HG03095 (cell line): ENCODE measurements around the gene RANBP10.
A peak's percentile ranks its signal among the peaks of the same experiment; 100 is the strongest.

Source experiments
- ATAC-seq: cut with Tn5 transposase; IDR thresholded peaks from one replicate; pipeline ENCODE4 v1.9.1; 2021; ENCODE audit warnings: moderate library complexity; ENCODE audit not compliant: unreplicated experiment

RANBP10 gene

DNA sequence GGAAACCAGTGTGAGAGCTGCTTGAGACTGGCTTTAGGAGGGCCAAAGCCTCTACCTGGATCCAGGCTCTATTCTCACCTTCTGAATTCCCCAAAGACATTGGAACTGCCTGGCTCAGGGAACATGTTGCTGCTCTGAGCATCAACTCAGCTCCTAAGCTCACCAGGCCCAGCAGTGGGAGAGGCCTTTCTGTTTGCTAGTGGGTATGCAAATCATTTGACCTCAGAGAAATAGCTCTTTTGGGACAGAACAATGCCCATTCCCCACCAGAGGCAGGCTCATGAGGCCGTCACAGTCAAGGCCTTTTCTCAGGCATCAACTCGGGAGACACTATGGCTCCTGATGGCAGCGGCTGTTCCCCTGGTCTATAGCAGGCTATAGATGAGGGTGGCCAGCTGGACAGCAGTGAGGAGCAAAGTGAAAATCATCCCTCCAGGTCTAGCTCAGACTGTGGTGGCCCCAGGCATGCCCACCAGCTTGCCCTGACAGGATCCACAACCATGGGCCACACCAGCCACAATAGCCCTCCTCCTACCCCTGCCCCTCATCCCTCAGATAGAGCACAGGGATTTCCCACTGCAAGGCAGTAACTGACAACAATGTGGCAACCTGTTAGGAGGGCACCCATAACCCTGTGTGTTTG, 56.8 kb downstream of the RANBP10 start:
- ATAC-seq = no peak

GRCh38 chr16:67748834-67749233, 57.5 kb downstream of the RANBP10 start:
- no peak for ATAC-seq

- no peak for ATAC-seq
Observed at GRCh38 chr16:67746846-67747245, 59.5 kb downstream of the RANBP10 start.

DNA sequence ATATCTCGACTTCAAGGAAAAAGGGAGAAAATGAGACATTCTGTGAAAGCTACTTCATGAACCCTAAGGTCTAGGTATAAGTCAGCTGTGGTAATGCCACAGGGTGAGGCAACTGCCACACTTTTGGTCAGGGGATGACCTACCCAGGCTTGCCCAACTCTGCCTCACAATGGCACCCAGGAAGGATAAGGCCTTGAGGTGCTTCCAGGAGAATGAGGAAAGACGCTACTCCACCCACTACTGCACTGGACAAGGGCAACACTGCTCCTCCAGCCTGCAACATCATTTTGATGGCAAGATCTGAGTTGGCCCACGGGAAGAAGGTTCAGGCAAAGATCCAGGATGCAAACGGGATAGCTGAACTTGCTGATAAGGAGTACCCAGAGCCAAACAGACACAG, 65.2 kb downstream of the RANBP10 start:
- ATAC-seq = no peak

DNA sequence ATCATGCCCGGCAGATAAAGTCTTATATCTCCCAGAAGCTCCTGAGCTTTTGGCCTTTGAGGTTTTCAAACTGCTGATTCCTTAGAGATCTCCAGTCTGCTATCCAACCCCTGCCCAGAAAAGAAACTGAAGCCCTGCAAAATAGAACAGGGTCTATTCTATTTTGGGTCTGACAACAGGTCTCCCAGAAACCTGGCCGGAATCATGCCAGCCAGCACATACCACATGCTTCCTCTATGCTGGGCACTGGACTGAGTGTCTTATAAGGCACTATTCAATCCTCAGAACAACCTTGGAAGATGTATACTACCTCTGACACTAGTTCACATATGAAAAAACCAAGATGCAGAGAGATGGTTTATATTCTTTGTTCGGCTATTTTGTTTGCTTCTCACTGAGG, 66.0 kb downstream of the RANBP10 start:
- no peak for ATAC-seq

GRCh38 chr16:67736858-67737257, 69.5 kb downstream of the RANBP10 start:
- no peak for ATAC-seq

- ATAC-seq = no peak
Observed at GRCh38 chr16:67734731-67735201, 71.6 kb downstream of the RANBP10 start.

GRCh38 chr16:67733734-67734470, 72.5 kb downstream of the RANBP10 start:
- no peak for ATAC-seq

DNA sequence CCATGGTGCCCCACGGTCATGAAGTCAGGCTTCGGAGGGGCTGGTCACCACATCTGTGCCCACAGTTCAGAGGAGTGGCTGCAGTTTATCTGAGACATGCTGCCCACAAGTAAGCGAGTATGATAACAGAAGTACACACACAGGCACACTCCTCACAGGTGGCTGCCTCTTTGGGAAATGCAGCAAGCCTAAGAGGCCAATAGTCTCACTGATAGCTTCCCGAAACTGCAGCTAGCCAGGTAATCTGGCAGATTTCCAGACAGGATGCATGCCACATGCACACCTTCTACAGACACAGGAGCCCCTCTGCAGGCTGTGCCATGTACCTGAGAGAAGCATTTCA, 74.6 kb downstream of the RANBP10 start:
- no peak for ATAC-seq

DNA sequence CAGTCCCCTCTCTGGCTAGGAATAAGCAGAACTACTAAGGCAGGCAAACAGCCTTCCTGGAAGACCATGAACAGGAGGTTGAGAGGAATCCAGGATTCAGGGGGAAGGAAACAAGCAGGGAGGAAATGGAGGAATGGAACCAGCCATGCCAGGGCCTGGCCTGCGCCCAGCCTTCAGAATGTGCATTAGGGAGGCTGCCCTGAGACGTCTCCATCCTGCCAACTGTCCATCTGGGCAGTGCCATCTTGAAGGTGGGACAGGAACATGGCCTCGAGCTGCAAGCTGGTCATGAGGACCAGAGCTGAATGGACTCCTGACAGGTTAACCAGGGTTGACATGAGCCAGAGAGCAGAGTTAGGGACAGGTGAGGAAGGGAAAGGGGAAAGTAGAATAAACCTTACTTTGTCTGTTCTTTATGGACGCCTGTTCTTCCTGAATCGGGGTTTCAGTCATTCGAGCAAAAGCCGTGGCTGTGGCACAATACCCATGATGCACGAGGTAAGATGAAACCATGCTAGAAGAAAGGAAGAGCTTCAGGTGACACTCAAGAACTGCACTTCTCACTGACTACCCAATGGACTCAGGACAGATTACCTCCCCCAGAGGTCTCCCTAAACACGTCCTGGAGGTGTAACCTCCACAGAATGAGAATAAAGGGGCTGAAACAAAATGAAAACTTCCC, 75.1 kb downstream of the RANBP10 start:
- no peak for ATAC-seq

GRCh38 chr16:67730326-67730725, 76.0 kb downstream of the RANBP10 start:
- ATAC-seq = no peak

DNA sequence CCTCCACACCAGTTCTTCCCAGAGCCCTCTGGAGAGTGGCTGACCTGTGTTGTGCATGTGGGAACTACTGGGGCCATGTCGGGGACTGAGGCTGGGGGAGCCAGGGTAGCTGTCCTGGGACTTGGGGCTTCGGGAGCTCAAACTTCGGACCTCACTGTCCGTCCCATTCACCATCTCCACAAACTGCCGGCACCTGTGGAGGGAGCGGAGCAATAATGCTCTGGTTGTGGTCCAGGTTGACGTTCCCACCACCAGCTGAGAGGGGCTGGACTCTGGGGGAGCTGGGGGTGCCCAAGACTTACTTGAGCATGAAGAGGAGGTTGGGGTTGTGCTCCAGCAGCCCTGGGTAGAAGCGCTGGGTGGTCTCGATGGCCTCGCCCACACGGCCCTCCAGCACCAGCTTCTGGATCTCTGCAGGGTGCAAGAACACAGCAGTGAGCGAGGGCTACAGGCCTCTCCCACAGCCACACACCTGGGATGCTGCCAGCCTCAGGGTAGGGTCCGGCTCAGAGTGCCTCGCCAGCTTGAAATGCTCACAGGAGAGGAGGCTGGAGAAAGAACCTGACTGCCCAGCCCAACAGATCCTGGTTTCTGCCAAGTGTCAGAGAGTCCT, 76.6 kb downstream of the RANBP10 start:
- ATAC-seq = no peak

GRCh38 chr16:67727521-67728485, 78.6 kb downstream of the RANBP10 start:
- no peak for ATAC-seq

GRCh38 chr16:67726106-67727034, 80.0 kb downstream of the RANBP10 start:
- no peak for ATAC-seq

GRCh38 chr16:67723911-67724305, 82.5 kb downstream of the RANBP10 start:
- ATAC-seq = no peak

DNA sequence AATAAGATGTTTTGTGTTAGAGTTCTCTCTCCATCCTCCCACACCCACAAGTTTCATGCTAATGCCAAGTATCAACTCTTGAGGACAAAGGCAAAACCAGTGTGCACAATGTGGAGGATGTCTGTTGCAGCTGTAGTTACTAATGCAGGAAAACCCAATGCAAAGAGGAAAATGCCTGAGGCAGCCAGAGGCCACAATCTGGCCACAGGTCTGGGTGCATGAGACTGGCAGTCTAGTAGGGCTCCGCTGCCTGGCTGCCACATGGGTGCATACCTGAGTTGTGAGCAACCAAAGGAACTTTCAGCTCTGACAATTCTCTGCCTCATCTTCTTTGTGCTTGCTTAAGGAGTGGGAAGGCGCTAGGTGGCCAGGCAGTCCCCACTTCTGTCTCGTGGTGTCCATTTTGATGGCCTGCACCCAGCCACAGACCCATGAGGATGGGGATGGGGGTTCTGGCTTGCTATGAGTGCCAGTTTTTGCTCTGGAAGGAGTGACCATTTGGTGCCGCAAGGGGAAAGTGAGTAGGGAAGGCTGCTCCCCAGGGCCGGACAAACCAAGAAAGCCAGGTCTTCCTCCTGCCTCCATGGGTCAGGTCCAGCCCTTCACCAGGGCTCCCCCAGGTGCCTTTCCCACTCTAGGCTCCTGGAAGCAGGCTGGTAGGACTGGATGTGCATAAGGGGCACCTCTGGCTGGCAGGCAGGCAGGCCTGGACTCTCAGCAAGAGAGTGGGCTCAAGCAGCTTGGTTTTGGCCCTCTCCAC, 83.0 kb downstream of the RANBP10 start:
- no peak for ATAC-seq

GRCh38 chr16:67720236-67720635, 86.1 kb downstream of the RANBP10 start:
- no peak for ATAC-seq

- peak; percentile 23 for ATAC-seq
Observed at GRCh38 chr16:67719778-67720144, 86.6 kb downstream of the RANBP10 start.
